IPS DF 4.7 (cell line): Measurements from ENCODE around the gene UBAP1.
"Not testable (repeated sequence)": the region's sequence is repeated elsewhere in the genome, so short reads cannot be mapped to it uniquely, and the experiment has no call there.

Experiments
- DNase-seq: peaks from one replicate; pipeline ENCODE4 v3.0.0-alpha.2; 2013; ENCODE audit warnings: low spot score; ENCODE audit errors: extremely low read depth

Gene UBAP1

GRCh38 chr9:34178436-34179212 lies at the start of gene UBAP1:
Gene UBAP1 (plus strand): TSS chr9:34179043. CDS start chr9:34220915, 41,872 bp downstream.
- DNase-seq: peak; percentile 89

DNA sequence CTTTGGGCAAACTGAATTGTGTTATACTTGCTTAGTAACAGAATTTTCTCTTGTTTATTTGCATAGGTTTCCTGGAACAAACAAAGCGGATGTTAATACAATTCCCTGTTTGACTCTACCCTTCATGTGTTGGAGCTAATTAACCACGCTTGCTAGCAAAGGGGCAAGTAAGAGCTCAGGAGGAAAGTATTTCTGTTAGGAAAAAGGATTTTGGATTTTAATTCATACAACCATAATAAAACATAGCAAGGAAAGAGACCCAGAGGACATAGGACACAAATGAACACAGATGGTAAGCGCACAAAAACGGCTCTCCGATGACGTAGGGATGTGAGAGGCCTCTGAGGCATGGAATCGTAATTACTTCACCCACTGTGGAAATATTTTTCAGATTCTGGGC lies 47.3 kb upstream of the UBAP1 start:
- DNase-seq: no peak

GRCh38 chr9:34133436-34133949 lies 45.4 kb upstream of the UBAP1 start:
- no peak for DNase-seq

- no peak for DNase-seq
Observed at GRCh38 chr9:34134521-34134920, 44.3 kb upstream of the UBAP1 start.

GRCh38 chr9:34138644-34139043 lies 40.2 kb upstream of the UBAP1 start:
- DNase-seq: not testable (repeated sequence)

DNA sequence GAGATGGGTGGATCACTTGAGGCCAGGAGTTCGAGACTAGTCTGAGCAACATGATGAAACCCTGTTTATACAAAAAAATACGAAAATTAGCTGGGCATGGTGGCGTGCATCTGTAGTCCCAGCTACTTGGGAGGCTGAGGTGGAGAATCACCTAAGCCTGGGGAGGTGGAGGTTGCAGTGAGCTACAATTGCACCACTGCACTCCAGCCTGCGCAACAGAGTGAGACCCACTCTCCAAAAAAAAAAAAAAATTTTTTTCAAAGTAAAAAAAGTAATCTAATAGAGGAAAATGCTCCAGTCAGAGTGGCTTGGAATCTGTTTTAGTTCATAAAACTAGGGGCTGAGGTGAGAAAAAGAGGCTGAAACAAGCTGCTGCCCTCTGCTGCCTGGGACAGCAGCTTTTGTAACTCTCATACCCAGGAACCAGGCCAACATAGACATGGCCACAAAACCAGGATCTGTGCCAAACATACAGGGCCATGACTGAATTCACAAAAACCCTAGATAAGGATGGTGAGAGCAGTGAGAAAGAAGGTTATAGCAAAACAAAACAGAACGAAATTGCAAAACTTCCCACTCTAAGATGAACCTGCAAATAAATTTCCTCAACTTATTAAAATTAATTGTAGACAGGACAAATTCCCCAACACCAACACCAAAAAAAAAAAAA lies 39.2 kb upstream of the UBAP1 start:
- DNase-seq: no peak

DNA sequence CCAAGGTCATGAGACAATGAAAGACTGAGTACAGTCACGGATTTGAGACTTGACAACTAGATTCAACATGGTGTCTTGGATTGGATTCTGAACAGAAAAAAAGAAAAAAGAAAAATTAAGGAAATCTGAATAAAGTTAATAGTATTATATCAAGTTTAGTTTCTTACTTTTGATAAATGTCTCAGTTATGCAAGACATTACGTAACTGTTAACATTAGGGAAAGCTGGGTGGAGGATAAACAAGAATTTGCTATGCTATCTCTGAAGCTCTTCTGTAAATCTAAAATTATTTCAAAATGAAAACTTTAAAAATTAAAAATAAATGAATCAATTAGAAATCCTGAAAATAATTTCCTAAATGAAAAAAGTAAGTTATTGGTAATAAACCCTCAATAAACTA lies 38.0 kb upstream of the UBAP1 start:
- DNase-seq: no peak

DNA sequence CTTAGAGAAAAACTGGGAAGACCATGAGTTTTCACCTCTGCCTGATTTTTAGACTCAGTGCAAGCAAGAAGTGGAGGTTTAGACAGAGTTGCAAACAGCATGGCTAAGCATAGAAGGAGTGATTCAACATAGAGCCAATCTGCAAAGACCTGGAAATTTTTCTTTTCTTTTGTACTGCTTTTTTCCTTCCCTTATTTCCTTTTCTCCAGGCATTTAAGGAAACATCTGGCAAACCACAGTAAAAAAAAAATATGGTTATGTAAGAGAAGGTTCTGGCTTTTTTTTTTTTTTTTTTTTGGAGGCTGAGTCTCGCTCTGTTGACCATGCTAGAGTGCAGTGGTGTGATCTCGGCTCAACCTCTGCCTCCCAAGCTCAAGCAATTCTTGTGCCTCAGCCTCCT lies 35.7 kb upstream of the UBAP1 start:
- no peak for DNase-seq

DNA sequence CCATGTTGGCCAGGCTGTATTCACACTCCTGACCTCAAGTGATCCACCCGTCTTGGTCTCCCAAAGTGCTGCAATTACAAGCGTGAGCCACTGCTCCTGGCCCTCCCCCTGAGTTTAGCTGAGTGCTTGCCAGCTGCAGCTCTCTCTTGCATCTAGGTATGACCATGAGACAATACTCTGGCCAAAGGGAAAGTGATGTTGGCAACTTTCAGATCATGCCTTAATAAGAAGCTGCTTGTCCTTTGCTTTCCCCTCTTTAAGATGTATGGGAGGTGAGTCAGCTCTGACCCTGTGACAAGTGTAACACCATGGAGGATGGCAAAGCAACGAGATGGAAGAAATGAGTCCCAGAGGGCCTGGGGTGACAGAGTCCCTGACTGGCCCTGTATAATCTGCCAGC lies 33.7 kb upstream of the UBAP1 start:
- no peak for DNase-seq

DNA sequence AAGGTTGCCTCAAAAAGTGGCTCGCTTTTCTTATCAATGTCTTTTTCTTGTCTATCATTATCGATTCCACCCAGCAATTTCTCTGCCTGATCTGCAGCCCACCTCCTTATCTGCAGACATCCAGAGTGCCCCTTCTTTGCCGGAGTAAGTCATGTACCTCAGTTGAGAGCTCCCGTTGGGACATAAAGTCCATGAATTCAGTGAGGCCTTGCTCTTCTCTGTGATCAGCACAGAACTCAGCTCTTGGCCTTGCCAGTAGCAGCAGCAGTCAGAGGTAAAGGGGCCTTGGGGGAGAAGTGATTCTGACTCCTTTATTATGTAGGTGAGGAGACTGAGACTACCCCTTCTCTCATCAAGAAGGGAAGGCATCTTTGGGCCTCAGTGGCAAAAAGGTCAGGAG lies 27.4 kb upstream of the UBAP1 start:
- DNase-seq: no peak

- no peak for DNase-seq
Observed at GRCh38 chr9:34154057-34154456, 24.8 kb upstream of the UBAP1 start.

GRCh38 chr9:34157318-34157717 lies 21.5 kb upstream of the UBAP1 start:
- DNase-seq: no peak

DNA sequence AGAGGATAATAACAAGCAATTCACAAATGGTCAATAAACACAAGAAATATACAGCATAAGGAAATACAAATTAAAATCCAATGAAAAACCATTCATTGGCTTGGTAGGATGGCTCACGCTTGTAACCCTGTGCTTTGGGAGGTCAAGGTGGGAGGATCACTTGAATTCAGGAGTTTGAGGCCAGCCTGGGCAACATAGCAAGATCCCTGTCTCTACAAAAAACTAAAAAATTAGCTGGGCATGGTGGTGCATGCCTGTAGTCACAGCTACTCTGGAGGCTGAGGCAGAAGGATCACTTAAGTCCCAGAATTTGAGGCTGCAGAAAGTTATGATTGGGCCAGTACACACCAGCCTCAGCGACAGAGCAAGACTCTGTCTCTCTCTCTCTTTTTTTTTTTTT lies 20.9 kb upstream of the UBAP1 start:
- DNase-seq: no peak

DNA sequence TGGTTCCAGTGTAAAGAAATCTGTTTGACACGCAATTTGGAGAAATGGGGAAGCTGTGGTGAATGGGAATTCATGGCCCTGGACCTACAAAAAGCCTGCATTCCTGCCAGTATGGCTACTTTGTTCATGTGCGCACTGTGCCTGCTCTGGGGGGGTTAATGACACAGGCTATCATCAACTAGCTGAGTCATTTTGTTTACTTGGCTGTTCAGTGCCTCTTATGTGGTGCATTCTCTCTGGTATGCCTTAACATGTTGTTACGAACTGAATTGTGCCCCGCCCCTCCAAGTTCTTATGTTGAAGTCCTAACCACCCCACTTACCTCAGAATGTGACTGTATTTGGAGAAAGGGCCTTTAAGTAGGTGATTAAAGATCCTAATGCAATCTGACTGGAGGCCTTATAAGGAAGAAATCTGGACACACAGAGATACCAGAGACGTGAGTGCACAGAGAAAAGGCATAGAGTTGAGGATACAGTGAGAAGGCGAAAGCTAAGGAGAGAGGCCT lies 20.4 kb upstream of the UBAP1 start:
- no peak for DNase-seq

GRCh38 chr9:34163434-34163833 lies 15.4 kb upstream of the UBAP1 start:
- no peak for DNase-seq

GRCh38 chr9:34169125-34169524 lies 9.7 kb upstream of the UBAP1 start:
- no peak for DNase-seq

- DNase-seq: no peak
Observed at GRCh38 chr9:34170237-34170991, 8.4 kb upstream of the UBAP1 start.

DNA sequence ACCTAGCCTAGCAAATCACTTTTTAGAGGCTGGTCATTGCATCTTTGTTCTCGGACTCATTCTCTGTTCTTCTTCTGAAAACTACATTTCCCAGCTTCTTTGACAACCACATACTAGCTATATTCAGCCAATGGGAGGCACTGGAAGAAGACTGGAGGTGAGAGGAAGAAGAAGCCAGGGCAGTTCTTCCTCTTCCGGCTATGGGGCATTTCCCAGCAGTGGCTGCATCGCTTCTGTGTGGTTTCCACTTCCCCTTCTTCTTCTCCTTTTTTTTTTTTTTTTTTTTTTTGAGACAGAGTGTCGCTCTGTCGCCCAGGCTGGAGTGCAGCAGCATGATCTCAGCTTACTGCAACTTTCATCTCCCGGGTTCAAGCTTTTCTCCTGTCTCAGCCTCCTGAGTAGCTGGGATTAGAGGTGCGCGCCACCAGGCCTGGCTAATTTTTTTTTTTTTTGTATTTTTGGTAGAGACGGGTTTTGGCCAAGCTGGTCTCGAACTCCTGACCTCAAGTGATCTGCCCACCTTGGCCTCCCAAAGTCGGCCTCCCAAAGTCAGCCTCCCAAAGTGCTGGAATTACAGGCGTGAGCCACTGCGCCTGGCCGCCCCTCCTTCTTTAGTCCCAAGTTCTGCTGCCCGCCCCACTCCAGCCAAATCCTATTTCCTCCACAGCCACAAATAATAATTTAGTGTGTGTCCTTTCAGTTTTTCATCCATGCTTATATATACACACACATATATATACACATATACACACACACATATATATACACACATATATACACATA lies 6.9 kb upstream of the UBAP1 start:
- no peak for DNase-seq

DNA sequence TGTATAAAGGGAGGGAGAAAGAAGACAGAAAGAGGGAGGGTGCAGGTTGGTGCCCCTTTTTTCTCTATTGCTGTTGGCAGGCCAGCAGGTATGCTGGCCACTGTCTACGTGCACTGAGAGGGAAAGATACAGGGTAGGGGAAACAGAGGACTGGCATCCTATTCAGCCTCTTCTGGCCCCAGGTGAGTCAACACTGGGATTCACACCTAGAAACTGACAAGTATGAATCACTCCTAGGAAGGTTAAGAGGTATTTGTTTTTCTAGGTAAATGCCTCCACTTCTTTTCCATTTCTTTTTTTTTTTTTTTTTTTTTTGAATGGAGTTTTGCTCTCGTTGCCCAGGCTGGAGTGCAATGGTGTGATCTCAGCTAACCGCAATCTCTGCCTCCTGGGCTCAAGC lies 2.8 kb upstream of the UBAP1 start:
- no peak for DNase-seq

- no peak for DNase-seq
Observed at GRCh38 chr9:34177593-34178435, 1.0 kb upstream of the UBAP1 start.
